Peyer's patch (tissue), 4 donors: ENCODE measurements around the gene THPO. TPM values are rescaled to one million over a fixed set of nuclear protein-coding genes. Genes with fewer than 3 reads are reported as not detected.

ENCODE experiments used
- DNase-seq, 3 donors: peaks; one replicate each; pipeline ENCODE4 v3.0.0-alpha.2; 2017 to 2019
- H3K27ac ChIP-seq, 4 donors: fragments of 200-600 bp; sonication (generic); one replicate each; pipeline ENCODE4 v1.5.1; 2016 to 2019
- H3K27me3 ChIP-seq, 2 donors: fragments of 200-600 bp; sonication (generic); one replicate each; pipeline ENCODE4 v1.5.1; 2019
- H3K36me3 ChIP-seq, 3 donors: fragments of 200-600 bp; sonication (generic); one replicate each; pipeline ENCODE4 v1.5.1; 2016 to 2019
- H3K4me1 ChIP-seq, 4 donors: fragments of 200-600 bp; sonication (generic); one replicate each; pipeline ENCODE4 v1.5.1; 2016 to 2019
- H3K4me3 ChIP-seq, 4 donors: fragments of 200-600 bp; sonication (generic); 1 replicate in 3 of 4; 2 replicates in 1 of 4; pipeline ENCODE4 v1.5.1; 2016 to 2019; ENCODE audit warnings: mild to moderate bottlenecking in 1 of 4
- H3K9me3 ChIP-seq, 4 donors: fragments of 200-600 bp; sonication (generic); one replicate each; pipeline ENCODE4 v1.5.1; 2016 to 2019; ENCODE audit warnings: mild to moderate bottlenecking in 1 of 4
- POLR2A ChIP-seq, 2 donors: fragments of 450-650 bp; IDR thresholded peaks; one replicate each; pipeline ENCODE4 v1.5.1; 2017; ENCODE audit warnings: antibody characterized with exemption in 2 of 2, mild to moderate bottlenecking in 2 of 2, moderate library complexity in 2 of 2
- total RNA-seq, 4 donors: library from RNA; depleted of rRNA; stranded (reverse); fragments of >200 nt; gene quantifications; one replicate each; pipeline ENCODE4 v1.1.0, GENCODE V29; 2016
- TF ChIP-seq, protein P1 (sequence below), 6 experiments: fragments of 450-650 bp in 4 of 6; fragments of 200-600 bp in 2 of 6; sonication (generic) in 1 of 6; IDR thresholded peaks; one replicate each; pipeline ENCODE4 v1.5.1; 2017 to 2019; ENCODE audit warnings: antibody characterized with exemption in 6 of 6, mild to moderate bottlenecking in 3 of 6, moderate library complexity in 1 of 6

THPO gene
- total RNA-seq, 4 donors from 2014 or later = 0.54 to 2.5 TPM; not detected in 2

DNA sequence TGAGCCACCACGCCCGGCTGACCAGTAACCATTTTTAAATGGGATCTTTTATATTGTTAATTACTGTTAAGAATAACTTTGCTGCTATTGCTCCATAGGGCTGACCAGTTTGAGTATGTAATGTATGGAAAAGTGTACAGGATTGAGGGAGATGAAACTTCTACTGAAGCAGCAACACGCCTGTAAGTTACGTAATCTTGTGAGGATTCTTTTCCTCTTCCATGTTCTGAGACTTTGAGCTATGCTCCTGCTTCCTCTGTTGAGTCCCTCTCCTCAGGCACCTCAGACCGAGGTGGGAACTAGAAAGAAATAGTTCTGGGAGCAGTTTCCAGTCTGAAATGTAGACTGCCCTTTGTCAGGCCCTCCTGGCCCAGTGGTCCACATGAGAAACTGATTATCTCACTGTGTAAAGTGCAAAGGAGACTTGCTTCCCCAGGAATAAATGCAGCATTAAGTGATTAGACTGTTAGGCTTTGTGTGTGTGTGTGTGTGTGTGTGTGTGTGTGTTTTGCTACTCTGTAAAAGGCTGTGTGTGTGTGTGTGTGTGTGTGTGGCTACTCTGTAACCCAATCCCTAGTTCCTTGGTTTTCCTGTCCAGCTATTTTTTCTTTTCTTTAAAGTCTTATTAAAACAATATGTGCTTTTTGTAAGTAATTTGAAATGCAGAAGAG lies 11.3 kb downstream of the THPO start:
- TF ChIP-seq POLR2A (IDR thresholded peaks at IDR 0.05) = no peak
- TF ChIP-seq, protein P1, sequence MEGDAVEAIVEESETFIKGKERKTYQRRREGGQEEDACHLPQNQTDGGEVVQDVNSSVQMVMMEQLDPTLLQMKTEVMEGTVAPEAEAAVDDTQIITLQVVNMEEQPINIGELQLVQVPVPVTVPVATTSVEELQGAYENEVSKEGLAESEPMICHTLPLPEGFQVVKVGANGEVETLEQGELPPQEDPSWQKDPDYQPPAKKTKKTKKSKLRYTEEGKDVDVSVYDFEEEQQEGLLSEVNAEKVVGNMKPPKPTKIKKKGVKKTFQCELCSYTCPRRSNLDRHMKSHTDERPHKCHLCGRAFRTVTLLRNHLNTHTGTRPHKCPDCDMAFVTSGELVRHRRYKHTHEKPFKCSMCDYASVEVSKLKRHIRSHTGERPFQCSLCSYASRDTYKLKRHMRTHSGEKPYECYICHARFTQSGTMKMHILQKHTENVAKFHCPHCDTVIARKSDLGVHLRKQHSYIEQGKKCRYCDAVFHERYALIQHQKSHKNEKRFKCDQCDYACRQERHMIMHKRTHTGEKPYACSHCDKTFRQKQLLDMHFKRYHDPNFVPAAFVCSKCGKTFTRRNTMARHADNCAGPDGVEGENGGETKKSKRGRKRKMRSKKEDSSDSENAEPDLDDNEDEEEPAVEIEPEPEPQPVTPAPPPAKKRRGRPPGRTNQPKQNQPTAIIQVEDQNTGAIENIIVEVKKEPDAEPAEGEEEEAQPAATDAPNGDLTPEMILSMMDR (IDR thresholded peaks at IDR 0.05) = no peak
- Histone ChIP-seq H3K27ac (no peak overlapping the region), H3K4me3 (no peak overlapping the region), H3K4me1 (peaks cover 0 to 17% (median 0%) of the 10 kb centered on the region in 4 donors), H3K9me3 (no peaks in the 10 kb centered on the region), H3K27me3 (no peaks in the 10 kb centered on the region), H3K36me3 (peaks cover 0 to 31% (median 0%) of the 10 kb centered on the region in 3 donors)
- no peak for DNase-seq

DNA sequence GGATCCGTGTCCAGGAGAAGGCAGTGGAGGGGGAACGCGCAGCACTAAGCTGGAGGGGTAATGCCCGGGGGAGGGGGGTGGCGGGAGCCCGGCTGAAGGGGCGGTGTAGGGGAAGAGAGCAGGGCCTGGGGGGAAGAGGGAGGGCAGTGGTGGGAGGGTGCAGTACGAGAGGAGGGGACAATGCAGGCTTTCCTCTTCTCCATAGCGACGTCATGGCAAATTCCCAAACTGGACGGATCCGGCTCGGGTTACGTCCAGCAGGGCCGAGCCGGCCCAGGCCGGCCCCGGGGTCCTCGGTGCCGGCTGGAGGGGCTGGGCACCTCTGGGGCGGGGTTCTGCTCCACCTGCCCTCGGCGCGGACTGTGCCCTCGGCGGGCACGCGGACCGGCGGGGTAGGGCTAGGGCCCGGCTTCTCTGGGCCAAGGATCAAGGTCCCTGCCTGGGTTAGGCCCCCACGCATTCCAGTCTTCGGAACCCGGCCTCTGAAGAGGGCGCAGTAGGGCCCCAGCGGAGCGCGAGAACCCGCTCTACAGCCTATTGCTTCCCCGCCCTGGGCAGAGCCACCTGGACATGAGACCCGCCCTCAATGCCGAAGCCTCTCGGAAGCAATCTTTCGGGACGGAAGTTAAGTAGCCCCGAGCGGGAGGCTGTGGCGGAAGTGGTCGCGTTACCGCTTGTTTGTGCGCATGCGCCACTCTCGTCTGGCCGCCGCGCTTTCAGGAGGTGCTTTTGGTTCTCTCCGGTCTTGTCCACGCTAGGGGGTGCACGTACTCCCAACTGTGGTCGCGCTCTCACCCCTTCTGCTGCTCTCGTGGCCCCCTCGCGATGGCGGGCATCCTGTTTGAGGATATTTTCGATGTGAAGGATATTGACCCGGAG lies 15.1 kb downstream of the THPO start:
- Histone ChIP-seq H3K9me3 (no peaks in the 10 kb centered on the region), H3K4me3 (peak overlapping the region; percentile 78 to 92 (median 90)), H3K4me1 (peaks cover 0 to 22% (median 3%) of the 10 kb centered on the region in 4 donors), H3K27ac (peak overlapping the region; percentile 89 to 100 (median 94)), H3K27me3 (no peaks in the 10 kb centered on the region), H3K36me3 (peaks cover 0 to 22% (median 0%) of the 10 kb centered on the region in 3 donors)
- peak; percentile 94 to 99 (median 96) for DNase-seq
- peak; percentile 60 to 83 for TF ChIP-seq POLR2A (IDR thresholded peaks at IDR 0.05)
- TF ChIP-seq, protein P1 (IDR thresholded peaks at IDR 0.05) = peak; percentile 25 to 58 (median 50)

DNA sequence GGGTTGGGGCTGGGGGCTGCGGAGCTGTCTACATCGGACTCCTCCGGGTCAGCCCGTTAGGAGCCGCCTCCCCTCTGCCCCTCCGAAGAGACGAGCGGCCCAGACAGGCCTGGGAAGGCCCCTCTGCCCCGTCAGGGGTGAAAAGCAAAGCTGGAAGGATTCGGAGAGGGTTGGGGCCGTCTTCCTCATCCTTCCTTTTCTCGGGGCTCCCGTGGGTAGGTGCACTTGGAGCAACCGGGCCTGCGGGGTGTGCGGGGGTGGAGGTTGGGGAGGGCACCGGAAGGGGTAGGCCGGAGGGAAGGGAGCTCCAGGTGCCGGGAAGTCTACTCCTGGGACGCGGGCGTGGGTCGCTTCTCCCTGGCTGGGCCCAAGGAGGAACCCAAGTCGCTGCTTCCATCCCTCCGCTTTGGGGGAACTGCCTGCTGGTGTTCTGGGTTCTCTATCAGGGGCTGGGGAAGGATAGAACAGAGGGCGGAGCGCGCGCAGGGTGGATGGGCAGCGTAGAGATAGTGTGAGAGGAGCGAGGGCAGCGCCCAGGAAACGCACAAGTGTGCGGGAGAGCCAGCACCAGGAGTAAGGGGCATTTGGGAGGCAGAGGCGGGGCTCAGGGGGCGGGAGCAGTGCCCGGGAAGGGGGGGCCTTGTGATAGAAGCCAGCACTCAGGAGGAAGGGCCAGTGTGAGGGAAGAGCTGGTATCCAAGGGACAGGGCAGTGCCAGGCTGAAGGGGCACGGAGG lies 15.9 kb downstream of the THPO start:
- DNase-seq = peak; percentile 62 to 86 (median 84)
- TF ChIP-seq, protein P1 (IDR thresholded peaks at IDR 0.05) = no peak
- TF ChIP-seq POLR2A (IDR thresholded peaks at IDR 0.05) = peak; percentile 69 to 70
- peak overlapping the region; percentile 89 to 100 (median 94) for H3K27ac ChIP-seq
- no peaks in the 10 kb centered on the region for H3K27me3 ChIP-seq
- peaks cover 0 to 26% (median 0%) of the 10 kb centered on the region in 3 donors for H3K36me3 ChIP-seq
- peaks cover 0 to 22% (median 3%) of the 10 kb centered on the region in 4 donors for H3K4me1 ChIP-seq
- H3K4me3 ChIP-seq = peak overlapping the region; percentile 78 to 92 (median 90)
- no peaks in the 10 kb centered on the region for H3K9me3 ChIP-seq

DNA sequence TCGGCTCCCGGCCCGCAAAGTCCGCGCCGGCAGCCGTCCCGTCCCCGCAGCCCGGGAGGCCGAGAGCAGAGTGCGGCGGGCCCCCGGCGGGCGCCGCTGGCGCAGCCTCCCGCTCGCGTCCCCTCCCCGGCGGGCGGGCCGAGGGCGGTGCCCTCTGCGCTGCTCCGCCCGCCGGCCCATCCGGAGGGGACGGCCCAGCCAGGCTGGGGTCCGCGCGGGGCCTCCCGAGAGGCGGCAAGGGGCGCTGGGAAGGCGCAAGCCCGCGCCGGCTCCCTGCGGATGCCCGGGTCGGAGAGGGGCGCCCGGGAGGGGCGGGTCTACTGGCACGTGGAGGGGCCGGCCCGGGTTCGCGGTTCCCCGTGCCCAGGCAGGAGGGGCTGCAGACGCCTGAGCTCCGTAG lies 16.5 kb downstream of the THPO start, which contains the start of the genes CLCN2 and POLR2H:
TSS of gene CLCN2 (minus strand) at position 74 of the 400 bp plus-strand sequence. CDS start 126 bp downstream, outside the sequence.
TSS of gene POLR2H (plus strand) at position 179 of the 400 bp plus-strand sequence. CDS start 1,783 bp downstream, outside the sequence.
- peak; percentile 40 to 82 (median 70) for DNase-seq
- Histone ChIP-seq H3K4me1 (peaks cover 0 to 22% (median 3%) of the 10 kb centered on the region in 4 donors), H3K27ac (peak within 1 kb of the TSS; percentile 89 to 100 (median 94)), H3K36me3 (peaks cover 0 to 23% (median 0%) of the 10 kb centered on the region in 3 donors), H3K4me3 (peak within 1 kb of the TSS; percentile 78 to 92 (median 90)), H3K27me3 (no peaks in the 10 kb centered on the region), H3K9me3 (no peaks in the 10 kb centered on the region)
- TF ChIP-seq, protein P1 (IDR thresholded peaks at IDR 0.05) = peak in 1 of 6 experiments; percentile 7
- TF ChIP-seq POLR2A (IDR thresholded peaks at IDR 0.05) = peak; percentile 72 to 82
